Erythroblast (primary cell): ENCODE data around the gene VAV2.

ENCODE experiments used
- GATA1 ChIP-seq: IDR thresholded peaks from 2 replicates; pipeline ENCODE4 v1.6.1; 2011; ENCODE audit warnings: low read depth, mild to moderate bottlenecking, control low read depth, low read length, moderate library complexity
- POLR2A ChIP-seq: IDR thresholded peaks from 2 replicates; pipeline ENCODE4 v1.6.1; 2011; ENCODE audit warnings: mild to moderate bottlenecking, low read length

DNA sequence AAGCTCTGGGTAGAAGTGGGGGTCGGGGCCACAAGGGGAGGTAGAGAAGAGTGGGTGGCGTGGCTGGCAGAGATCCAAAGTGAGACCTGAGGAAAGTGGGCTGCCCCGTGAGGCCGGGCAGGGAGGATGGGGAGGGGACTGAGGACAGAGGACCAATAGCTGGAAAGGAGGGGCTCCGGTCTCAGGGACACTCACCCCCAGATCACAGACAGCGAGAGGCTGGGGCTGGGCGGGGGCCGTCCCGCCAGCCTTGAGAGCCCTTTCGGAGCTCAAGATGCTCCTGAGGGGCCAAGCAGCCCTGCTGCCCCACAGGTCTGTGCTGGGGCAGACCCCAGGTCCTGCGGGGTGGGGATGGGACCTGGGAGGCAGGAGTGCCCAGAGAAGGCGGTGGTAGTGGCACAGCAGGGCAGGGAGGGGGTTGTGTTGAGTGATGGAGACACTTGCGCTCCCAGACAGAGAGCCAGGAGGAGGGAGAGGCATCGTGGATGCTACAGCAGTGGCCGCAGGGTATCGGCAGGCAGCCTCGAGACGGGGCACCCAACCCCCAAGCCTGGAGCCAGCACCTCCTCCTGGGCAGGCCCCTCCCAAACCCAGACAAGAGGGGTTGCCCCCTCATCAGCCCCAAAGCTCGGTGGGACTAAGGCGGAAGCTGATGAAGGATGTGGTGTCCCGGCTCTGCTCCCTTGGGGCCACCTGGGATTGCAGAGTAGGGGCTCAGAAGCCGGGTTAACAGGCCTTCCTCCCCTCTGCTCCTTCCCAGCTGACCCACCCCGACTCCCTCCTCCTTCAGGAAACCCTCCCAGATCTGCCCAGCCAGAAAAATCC is 257.3 kb downstream of the VAV2 start:
- TF ChIP-seq POLR2A (no peak), GATA1 (no peak)
